GM12891 (cell line): ENCODE data around the gene KIF20B.

Experiments
- POLR2AphosphoS5 ChIP-seq: IDR thresholded peaks from 2 replicates; pipeline ENCODE4 v1.6.1; 2011; ENCODE audit warnings: low read depth, low read length, control low read depth
- SPI1 ChIP-seq: IDR thresholded peaks from 2 replicates; pipeline ENCODE4 v1.6.1; 2011; ENCODE audit warnings: low read depth, low read length, control low read depth
- TAF1 ChIP-seq: IDR thresholded peaks from 2 replicates; pipeline ENCODE4 v1.6.1; 2011; ENCODE audit warnings: low read depth, low read length, control low read depth

DNA sequence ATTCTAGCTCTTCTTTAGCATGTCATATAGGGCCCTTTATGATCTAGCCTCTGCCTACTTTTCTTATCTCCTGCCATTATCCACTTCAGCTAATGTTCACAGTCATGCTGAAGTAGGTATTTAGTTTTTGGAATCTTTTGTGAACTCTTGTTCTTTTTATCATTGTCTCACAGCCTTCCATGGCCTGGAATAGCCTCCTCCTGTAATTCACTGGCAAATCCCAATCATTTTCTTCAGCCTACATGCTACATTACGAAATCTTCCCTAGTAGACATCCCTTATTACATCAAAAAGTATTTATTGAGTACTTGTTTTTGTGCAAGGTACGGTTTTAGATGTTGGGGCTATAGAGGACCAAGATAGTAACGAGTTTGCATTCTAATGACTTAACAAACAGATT is 3.4 kb upstream of the KIF20B start:
- no peak for TF ChIP-seq TAF1
- TF ChIP-seq SPI1 = no peak
- TF ChIP-seq POLR2AphosphoS5 = no peak
